Measurements from ENCODE around the gene NCKAP5.

- no peak for TF ChIP-seq CTCF (conservative IDR thresholded peaks at IDR 0.05; ENCODE audit: low read depth, low read length)
- TF ChIP-seq EZH2 (IDR thresholded peaks at IDR 0.05; ENCODE audit: low read length, unreplicated experiment) = no peak
- TF ChIP-seq EZH2phosphoT487 (IDR thresholded peaks at IDR 0.05; ENCODE audit: borderline replicate concordance, low read length) = no peak
Measured at GRCh38 chr2:133061874-133062593, 506.2 kb downstream of the NCKAP5 start.

All from PC-3 (cell line).